Liver (tissue), 9 donors: Measurements from ENCODE around the gene KCNIP4. TPM values are rescaled to one million over a fixed set of nuclear protein-coding genes. Genes with fewer than 3 reads are reported as not detected.

Experiments used
- DNase-seq: peaks from one replicate; pipeline ENCODE4 v3.0.0-alpha.2; 2017; ENCODE audit warnings: low spot score
- H3K27ac ChIP-seq, 2 donors: one replicate each; pipeline ENCODE4 v1.7.0; 2013; ENCODE audit warnings: inconsistent platforms in 2 of 2, low read length in 2 of 2, control low read depth in 1 of 2, low read depth in 1 of 2, mild to moderate bottlenecking in 1 of 2
- H3K27me3 ChIP-seq, 4 donors: one replicate each; pipeline versions ENCODE4 v1.6.1 to v1.7.0; 2013; ENCODE audit warnings: low read length in 3 of 4, inconsistent platforms in 1 of 4, mild to moderate bottlenecking in 1 of 4, moderate library complexity in 1 of 4; ENCODE audit not compliant: control insufficient read depth in 4 of 4, insufficient read depth in 4 of 4
- H3K36me3 ChIP-seq, 4 donors: one replicate each; pipeline versions ENCODE4 v1.6.1 to v1.7.0; 2013; ENCODE audit warnings: low read length in 3 of 4, mild to moderate bottlenecking in 3 of 4, low read depth in 1 of 4, moderate library complexity in 1 of 4; ENCODE audit not compliant: control insufficient read depth in 4 of 4, insufficient read depth in 3 of 4
- H3K4me1 ChIP-seq, 4 donors: one replicate each; pipeline versions ENCODE4 v1.6.1 to v1.7.0; 2013; ENCODE audit warnings: low read length in 3 of 4, mild to moderate bottlenecking in 3 of 4, moderate library complexity in 1 of 4; ENCODE audit not compliant: control insufficient read depth in 4 of 4, insufficient read depth in 4 of 4
- H3K4me3 ChIP-seq, 3 donors: one replicate each; pipeline versions ENCODE4 v1.6.1 to v1.7.0; 2013; ENCODE audit warnings: low read length in 3 of 3, control low read depth in 1 of 3, low read depth in 1 of 3, mild to moderate bottlenecking in 1 of 3
- H3K9ac ChIP-seq, 2 donors: one replicate each; pipeline ENCODE4 v1.7.0; 2013; ENCODE audit warnings: low read length in 2 of 2, mild to moderate bottlenecking in 2 of 2, moderate library complexity in 2 of 2, control low read depth in 1 of 2, low read depth in 1 of 2
- H3K9me3 ChIP-seq, 4 donors: one replicate each; pipeline versions ENCODE4 v1.6.1 to v1.7.0; 2013; ENCODE audit warnings: low read length in 3 of 4; ENCODE audit not compliant: control insufficient read depth in 4 of 4
- CTCF ChIP-seq: fragments of 150-350 bp; IDR thresholded peaks from 2 replicates; pipeline ENCODE4 v1.5.1; 2017; ENCODE audit warnings: improper control_type of control experiment, low read depth, low read length; ENCODE audit not compliant: missing input control
- EGR1 ChIP-seq, 2 donors: IDR thresholded peaks; 2 replicates each; pipeline ENCODE4 v1.6.1; 2016 to 2018; ENCODE audit warnings: antibody characterized with exemption in 2 of 2, low read depth in 2 of 2
- FOXA1 ChIP-seq: IDR thresholded peaks from 2 replicates; pipeline ENCODE4 v1.6.1; 2016; ENCODE audit warnings: antibody characterized with exemption
- GABPA ChIP-seq, 2 donors: IDR thresholded peaks in 1 of 2; conservative IDR thresholded peaks in 1 of 2; 2 replicates each; pipeline ENCODE4 v1.6.1; 2016; ENCODE audit warnings: antibody characterized with exemption in 2 of 2, mild to moderate bottlenecking in 1 of 2, moderate library complexity in 1 of 2
- HNF4A ChIP-seq, 2 donors: conservative IDR thresholded peaks; 2 replicates each; pipeline ENCODE4 v1.6.1; 2016; ENCODE audit warnings: antibody characterized with exemption in 2 of 2, mild to moderate bottlenecking in 2 of 2
- HNF4G ChIP-seq: IDR thresholded peaks from 2 replicates; pipeline ENCODE4 v1.6.1; 2016; ENCODE audit warnings: antibody characterized with exemption
- JUND ChIP-seq, 2 donors: IDR thresholded peaks; 2 replicates each; pipeline ENCODE4 v1.6.1; 2016; ENCODE audit warnings: antibody characterized with exemption in 2 of 2
- MAX ChIP-seq: IDR thresholded peaks from 2 replicates; pipeline ENCODE4 v1.6.1; 2016; ENCODE audit warnings: antibody characterized with exemption
- RAD21 ChIP-seq, 2 donors: IDR thresholded peaks; 2 replicates each; pipeline ENCODE4 v1.6.1; 2016; ENCODE audit warnings: antibody characterized with exemption in 2 of 2, mild to moderate bottlenecking in 2 of 2
- RXRA ChIP-seq, 2 donors: IDR thresholded peaks; 2 replicates each; pipeline ENCODE4 v1.6.1; 2017 to 2018; ENCODE audit warnings: antibody characterized with exemption in 2 of 2, mild to moderate bottlenecking in 1 of 2
- SP1 ChIP-seq: IDR thresholded peaks from 2 replicates; pipeline ENCODE4 v1.6.1; 2018; ENCODE audit warnings: antibody characterized with exemption, mild to moderate bottlenecking
- TAF1 ChIP-seq: conservative IDR thresholded peaks from 2 replicates; pipeline ENCODE4 v1.6.1; 2016; ENCODE audit warnings: antibody characterized with exemption, mild to moderate bottlenecking
- YY1 ChIP-seq: IDR thresholded peaks from 2 replicates; pipeline ENCODE4 v1.6.1; 2016; ENCODE audit warnings: antibody characterized with exemption, mild to moderate bottlenecking
- WGBS: extraction: QIAGEN DNeasy Blood & Tissue Kit; methylation state at CpG from one replicate; pipeline ENCODE4 v1.1.7; 2013; 5-methylcytosine and 5-hydroxymethylcytosine counted together
- polyA plus RNA-seq, 2 donors: library from polyadenylated mRNA; stranded (reverse) in 1 of 2; unstranded in 1 of 2; fragments of 200-250 nt in 1 of 2; fragments of >200 nt in 1 of 2; fragmentation: Nextera tagmentation in 1 of 2; extraction: Ambion mirVana in 1 of 2; gene quantifications; one replicate each; pipeline versions ENCODE4 v1.2.1 to v1.2.3, GENCODE V29; 2013 to 2015
- total RNA-seq, 2 donors: library from RNA; depleted of rRNA; stranded (reverse); fragments of >200 nt; gene quantifications; one replicate each; pipeline ENCODE4 v1.2.3, GENCODE V29; 2014
- TF ChIP-seq, protein P1 (sequence below): IDR thresholded peaks from 2 replicates; pipeline ENCODE4 v1.6.1; 2016; ENCODE audit warnings: antibody characterized with exemption
- TF ChIP-seq, protein P2 (sequence below): IDR thresholded peaks from 2 replicates; pipeline ENCODE4 v1.6.1; 2016; ENCODE audit warnings: antibody characterized with exemption, mild to moderate bottlenecking
- donor health status: healthy.
- donor health status: healthy.
- donor health status: healthy.
- donor health status: healthy.
- donor health status: healthy.

Gene KCNIP4
- total and polyA plus RNA-seq, 4 donors = 0.08 to 0.14 TPM; not detected in 2

GRCh38 chr4:20860878-20861277 is 1087.7 kb downstream of the KCNIP4 start:
- WGBS = 55% methylated on average over 3 of the region's 3 CpGs
- Histone ChIP-seq H3K4me3 (no peak overlapping the region), H3K9ac (no peak overlapping the region), H3K36me3 (no peaks in the 10 kb centered on the region), H3K27me3 (no peaks in the 10 kb centered on the region), H3K9me3 (no peaks in the 10 kb centered on the region), H3K4me1 (no peaks in the 10 kb centered on the region), H3K27ac (no peak overlapping the region)
- no peak for DNase-seq
- TF ChIP-seq GABPA (IDR thresholded peaks at IDR 0.05 in 1 of 2, conservative IDR thresholded peaks at IDR 0.05 in 1 of 2) (no peak), HNF4A (conservative IDR thresholded peaks at IDR 0.05) (no peak), TAF1 (no peak), EGR1 (IDR thresholded peaks at IDR 0.05; ENCODE audit: low read depth in 2 of 2) (no peak), CTCF (no peak), SP1 (no peak), FOXA1 (no peak)
- TF ChIP-seq, protein P1, sequence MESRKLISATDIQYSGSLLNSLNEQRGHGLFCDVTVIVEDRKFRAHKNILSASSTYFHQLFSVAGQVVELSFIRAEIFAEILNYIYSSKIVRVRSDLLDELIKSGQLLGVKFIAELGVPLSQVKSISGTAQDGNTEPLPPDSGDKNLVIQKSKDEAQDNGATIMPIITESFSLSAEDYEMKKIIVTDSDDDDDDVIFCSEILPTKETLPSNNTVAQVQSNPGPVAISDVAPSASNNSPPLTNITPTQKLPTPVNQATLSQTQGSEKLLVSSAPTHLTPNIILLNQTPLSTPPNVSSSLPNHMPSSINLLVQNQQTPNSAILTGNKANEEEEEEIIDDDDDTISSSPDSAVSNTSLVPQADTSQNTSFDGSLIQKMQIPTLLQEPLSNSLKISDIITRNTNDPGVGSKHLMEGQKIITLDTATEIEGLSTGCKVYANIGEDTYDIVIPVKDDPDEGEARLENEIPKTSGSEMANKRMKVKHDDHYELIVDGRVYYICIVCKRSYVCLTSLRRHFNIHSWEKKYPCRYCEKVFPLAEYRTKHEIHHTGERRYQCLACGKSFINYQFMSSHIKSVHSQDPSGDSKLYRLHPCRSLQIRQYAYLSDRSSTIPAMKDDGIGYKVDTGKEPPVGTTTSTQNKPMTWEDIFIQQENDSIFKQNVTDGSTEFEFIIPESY = no peak

GRCh38 chr4:20859097-20859781 is 1089.3 kb downstream of the KCNIP4 start:
- Histone ChIP-seq H3K36me3 (no peaks in the 10 kb centered on the region), H3K4me1 (no peaks in the 10 kb centered on the region), H3K9ac (no peak overlapping the region), H3K27ac (no peak overlapping the region), H3K27me3 (peaks cover 0 to 3% (median 0%) of the 10 kb centered on the region in 4 donors), H3K4me3 (no peak overlapping the region), H3K9me3 (no peaks in the 10 kb centered on the region)
- TF ChIP-seq, protein P1 = no peak
- TF ChIP-seq YY1 = no peak
- no peak for TF ChIP-seq JUND (IDR thresholded peaks at IDR 0.05)
- no peak for TF ChIP-seq FOXA1
- no peak for TF ChIP-seq RAD21 (IDR thresholded peaks at IDR 0.05)
- no peak for TF ChIP-seq CTCF
- TF ChIP-seq, protein P2, sequence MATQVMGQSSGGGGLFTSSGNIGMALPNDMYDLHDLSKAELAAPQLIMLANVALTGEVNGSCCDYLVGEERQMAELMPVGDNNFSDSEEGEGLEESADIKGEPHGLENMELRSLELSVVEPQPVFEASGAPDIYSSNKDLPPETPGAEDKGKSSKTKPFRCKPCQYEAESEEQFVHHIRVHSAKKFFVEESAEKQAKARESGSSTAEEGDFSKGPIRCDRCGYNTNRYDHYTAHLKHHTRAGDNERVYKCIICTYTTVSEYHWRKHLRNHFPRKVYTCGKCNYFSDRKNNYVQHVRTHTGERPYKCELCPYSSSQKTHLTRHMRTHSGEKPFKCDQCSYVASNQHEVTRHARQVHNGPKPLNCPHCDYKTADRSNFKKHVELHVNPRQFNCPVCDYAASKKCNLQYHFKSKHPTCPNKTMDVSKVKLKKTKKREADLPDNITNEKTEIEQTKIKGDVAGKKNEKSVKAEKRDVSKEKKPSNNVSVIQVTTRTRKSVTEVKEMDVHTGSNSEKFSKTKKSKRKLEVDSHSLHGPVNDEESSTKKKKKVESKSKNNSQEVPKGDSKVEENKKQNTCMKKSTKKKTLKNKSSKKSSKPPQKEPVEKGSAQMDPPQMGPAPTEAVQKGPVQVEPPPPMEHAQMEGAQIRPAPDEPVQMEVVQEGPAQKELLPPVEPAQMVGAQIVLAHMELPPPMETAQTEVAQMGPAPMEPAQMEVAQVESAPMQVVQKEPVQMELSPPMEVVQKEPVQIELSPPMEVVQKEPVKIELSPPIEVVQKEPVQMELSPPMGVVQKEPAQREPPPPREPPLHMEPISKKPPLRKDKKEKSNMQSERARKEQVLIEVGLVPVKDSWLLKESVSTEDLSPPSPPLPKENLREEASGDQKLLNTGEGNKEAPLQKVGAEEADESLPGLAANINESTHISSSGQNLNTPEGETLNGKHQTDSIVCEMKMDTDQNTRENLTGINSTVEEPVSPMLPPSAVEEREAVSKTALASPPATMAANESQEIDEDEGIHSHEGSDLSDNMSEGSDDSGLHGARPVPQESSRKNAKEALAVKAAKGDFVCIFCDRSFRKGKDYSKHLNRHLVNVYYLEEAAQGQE = no peak
- no peak for TF ChIP-seq RXRA (IDR thresholded peaks at IDR 0.05)
- TF ChIP-seq MAX = no peak
- TF ChIP-seq EGR1 (IDR thresholded peaks at IDR 0.05; ENCODE audit: low read depth in 2 of 2) = no peak
- TF ChIP-seq HNF4G = no peak
- 74% methylated on average over 8 of the region's 8 CpGs for WGBS
- DNase-seq = no peak
